Ovary (tissue), 3 donors: Measurements from ENCODE around the gene CYFIP2.

Experiments used
- EP300 ChIP-seq: sonication (generic); formaldehyde crosslinking; IDR thresholded peaks from one replicate; pipeline ENCODE4 v1.6.1; 2017; ENCODE audit warnings: antibody characterized with exemption
- POLR2A ChIP-seq: fragments of 450-650 bp; IDR thresholded peaks from one replicate; pipeline ENCODE4 v1.6.1; 2017; ENCODE audit warnings: antibody characterized with exemption, mild to moderate bottlenecking, moderate library complexity
- TF ChIP-seq, protein P1 (sequence below), 3 donors: fragments of 450-650 bp in 2 of 3; fragments of 200-600 bp in 1 of 3; IDR thresholded peaks; one replicate each; pipeline versions ENCODE4 v1.5.1 to v1.8.0; 2016 to 2022; ENCODE audit warnings: antibody characterized with exemption in 3 of 3, mild to moderate bottlenecking in 1 of 3
- donor health status: DM: no; HTN: no; CAD: no.

DNA sequence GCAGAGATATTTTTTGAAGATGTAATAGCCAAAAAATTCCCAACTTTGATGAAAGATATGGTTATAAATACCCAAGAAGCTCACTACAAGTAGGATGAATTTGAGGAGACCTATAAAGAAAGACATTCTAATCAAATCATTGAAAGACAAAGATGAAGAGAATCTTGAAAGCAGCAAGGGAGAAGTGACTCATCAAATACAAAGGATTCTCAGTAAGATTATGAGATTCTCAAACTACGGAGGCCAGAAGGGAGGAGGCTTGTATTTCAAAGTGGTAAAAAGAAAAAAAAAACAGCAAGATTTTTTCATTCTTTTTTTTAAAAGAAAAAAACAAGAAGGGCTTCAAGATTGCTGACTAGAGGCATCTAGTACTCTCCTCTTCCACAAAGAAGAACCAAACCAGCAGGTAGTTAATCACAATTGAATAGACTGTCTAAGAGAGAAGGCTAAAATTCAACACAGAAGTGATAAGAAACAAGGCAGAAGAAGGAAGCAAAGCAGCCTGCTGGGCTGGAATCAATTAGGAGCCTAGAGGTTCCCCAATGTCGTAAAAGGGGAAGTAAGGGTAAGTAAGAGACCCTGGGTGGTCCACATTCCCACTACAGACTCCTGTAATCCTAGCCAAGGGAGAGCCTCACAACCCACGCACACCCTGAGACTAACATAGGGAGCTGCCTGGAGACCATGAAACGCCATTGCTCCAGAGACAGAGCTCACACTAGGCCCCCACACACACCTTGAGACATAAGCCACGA, 135.0 kb downstream of the CYFIP2 start:
- TF ChIP-seq POLR2A: no peak
- TF ChIP-seq, protein P1, sequence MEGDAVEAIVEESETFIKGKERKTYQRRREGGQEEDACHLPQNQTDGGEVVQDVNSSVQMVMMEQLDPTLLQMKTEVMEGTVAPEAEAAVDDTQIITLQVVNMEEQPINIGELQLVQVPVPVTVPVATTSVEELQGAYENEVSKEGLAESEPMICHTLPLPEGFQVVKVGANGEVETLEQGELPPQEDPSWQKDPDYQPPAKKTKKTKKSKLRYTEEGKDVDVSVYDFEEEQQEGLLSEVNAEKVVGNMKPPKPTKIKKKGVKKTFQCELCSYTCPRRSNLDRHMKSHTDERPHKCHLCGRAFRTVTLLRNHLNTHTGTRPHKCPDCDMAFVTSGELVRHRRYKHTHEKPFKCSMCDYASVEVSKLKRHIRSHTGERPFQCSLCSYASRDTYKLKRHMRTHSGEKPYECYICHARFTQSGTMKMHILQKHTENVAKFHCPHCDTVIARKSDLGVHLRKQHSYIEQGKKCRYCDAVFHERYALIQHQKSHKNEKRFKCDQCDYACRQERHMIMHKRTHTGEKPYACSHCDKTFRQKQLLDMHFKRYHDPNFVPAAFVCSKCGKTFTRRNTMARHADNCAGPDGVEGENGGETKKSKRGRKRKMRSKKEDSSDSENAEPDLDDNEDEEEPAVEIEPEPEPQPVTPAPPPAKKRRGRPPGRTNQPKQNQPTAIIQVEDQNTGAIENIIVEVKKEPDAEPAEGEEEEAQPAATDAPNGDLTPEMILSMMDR (IDR thresholded peaks at IDR 0.05): no peak
- no peak for TF ChIP-seq EP300
